Measurements from ENCODE around the gene DDR1. TPM values are rescaled to one million over a fixed set of nuclear protein-coding genes. Genes with fewer than 3 reads are reported as not detected.

Gene DDR1
- total RNA-seq, 2 donors from 2014 or later = 3.0 to 19.5 TPM

DNA sequence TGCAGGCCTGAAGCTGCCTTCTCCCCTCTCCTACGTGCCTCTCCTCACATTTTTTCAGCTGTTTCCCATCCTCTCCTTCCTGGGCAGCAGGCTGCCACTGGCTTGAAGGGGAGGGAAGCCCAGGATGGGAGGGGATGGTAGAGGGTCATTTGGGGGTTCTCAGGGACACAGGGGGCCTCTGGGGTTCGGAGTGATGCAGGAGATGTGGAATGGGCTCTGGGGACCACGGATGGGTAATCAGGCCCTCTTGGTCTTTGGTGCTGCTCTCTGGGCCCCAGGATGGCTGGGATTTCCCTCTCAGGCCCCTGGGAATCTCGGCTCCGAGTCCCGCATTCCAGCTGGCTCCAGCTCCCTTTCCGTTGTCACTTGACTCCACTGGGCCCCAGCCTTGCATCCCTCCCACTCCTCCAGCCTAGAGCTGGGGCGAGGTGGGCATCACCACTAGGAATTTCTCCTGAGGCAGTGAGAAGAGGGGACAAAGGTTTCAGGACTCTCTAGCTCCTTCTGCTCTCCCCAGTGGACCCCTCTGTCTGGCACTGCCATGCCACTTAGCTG, 2.0 kb upstream of the DDR1 start:
- Mint-ChIP-seq H3K27me3 (no peaks in the 10 kb centered on the region), H3K9me3 (no peaks in the 10 kb centered on the region), H3K4me1 (peaks cover 43% of the 10 kb centered on the region), H3K4me3 (no peak overlapping the region), H3K27ac (peak overlapping the region; percentile 48), H3K36me3 (ENCODE audit: low read depth) (no peaks in the 10 kb centered on the region)
- no peak for ATAC-seq (replicated peaks)

DNA sequence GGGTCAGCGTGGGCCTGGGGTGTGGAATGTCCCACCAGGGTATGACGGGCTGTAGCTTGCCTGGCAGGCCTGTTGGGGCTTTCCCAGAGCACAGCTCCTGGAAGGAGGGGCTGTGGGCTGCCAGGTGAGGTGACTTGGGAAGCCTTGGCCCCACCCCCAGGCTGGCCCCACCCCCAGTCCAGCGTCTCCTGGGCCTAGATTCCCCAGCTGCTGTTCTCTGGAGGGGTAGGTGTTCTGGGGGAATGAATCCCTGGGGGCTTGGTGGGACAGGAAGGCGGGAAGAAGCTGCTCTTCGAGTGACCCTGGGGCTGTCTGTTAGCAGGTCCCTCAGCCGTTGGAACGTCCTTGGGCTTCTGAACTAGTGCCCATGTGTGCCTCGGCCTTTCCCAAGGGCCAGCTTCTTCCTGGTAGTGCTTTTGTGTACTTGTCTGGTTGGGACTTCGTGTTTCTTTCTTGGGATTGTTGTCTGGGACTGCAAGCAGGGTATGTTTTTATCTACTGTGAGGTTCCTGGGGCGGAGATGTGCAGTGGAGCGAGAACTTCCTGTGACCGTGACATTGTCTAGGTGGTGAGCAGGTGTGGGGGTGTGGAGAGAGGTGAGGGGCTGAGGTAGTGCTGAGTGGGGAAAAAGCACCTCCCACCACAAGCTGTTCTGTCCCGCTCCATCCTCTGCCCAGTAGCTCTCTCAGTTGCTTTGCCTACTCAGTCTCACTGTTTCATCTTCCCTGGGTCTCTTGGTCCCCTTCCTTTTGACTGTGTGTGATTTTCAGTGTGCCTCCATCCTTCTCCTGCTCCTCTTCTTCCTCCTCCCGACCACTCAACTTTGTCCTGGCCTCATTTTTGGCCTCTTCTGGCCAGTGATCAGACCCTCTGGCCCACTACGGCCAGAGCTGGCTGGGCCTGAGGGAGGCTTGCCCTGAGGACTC, 1.3 kb upstream of the DDR1 start:
- Mint-ChIP-seq H3K4me3 (peak overlapping the region; percentile 68), H3K36me3 (ENCODE audit: low read depth) (no peaks in the 10 kb centered on the region), H3K9me3 (no peaks in the 10 kb centered on the region), H3K27me3 (no peaks in the 10 kb centered on the region), H3K4me1 (peaks cover 36% of the 10 kb centered on the region), H3K27ac (peak overlapping the region; percentile 51)
- no peak for ATAC-seq (replicated peaks)

GRCh38 chr6:30884521-30885480, 482 bp downstream of the DDR1 start:
- Mint-ChIP-seq H3K27me3 (no peaks in the 10 kb centered on the region), H3K27ac (peak overlapping the region; percentile 35), H3K9me3 (no peaks in the 10 kb centered on the region), H3K36me3 (ENCODE audit: low read depth) (peaks cover 2% of the 10 kb centered on the region), H3K4me1 (peaks cover 36% of the 10 kb centered on the region), H3K4me3 (peak overlapping the region; percentile 75)
- ATAC-seq (replicated peaks) = peak; percentile 78

- peaks cover 36% of the 10 kb centered on the region for H3K4me1 Mint-ChIP-seq
- ATAC-seq (replicated peaks) = no peak
- no peaks in the 10 kb centered on the region for H3K9me3 Mint-ChIP-seq
- H3K27me3 Mint-ChIP-seq = no peaks in the 10 kb centered on the region
- peaks cover 5% of the 10 kb centered on the region for H3K36me3 Mint-ChIP-seq (ENCODE audit: low read depth)
- H3K27ac Mint-ChIP-seq = peak overlapping the region; percentile 35
- peak overlapping the region; percentile 75 for H3K4me3 Mint-ChIP-seq
Observed at GRCh38 chr6:30885481-30885998, 1.2 kb downstream of the DDR1 start.

- peaks cover 5% of the 10 kb centered on the region for H3K36me3 Mint-ChIP-seq (ENCODE audit: low read depth)
- H3K27ac Mint-ChIP-seq = peak overlapping the region; percentile 35
- no peaks in the 10 kb centered on the region for H3K27me3 Mint-ChIP-seq
- peaks cover 35% of the 10 kb centered on the region for H3K4me1 Mint-ChIP-seq
- ATAC-seq (replicated peaks) = peak; percentile 35
- H3K4me3 Mint-ChIP-seq = peak overlapping the region; percentile 75
- H3K9me3 Mint-ChIP-seq = no peaks in the 10 kb centered on the region
Observed at GRCh38 chr6:30885999-30886896, 1.9 kb downstream of the DDR1 start.

GRCh38 chr6:30886897-30887255, 2.6 kb downstream of the DDR1 start:
- ATAC-seq (replicated peaks) = no peak
- H3K4me3 Mint-ChIP-seq = peak overlapping the region; percentile 75
- peaks cover 5% of the 10 kb centered on the region for H3K36me3 Mint-ChIP-seq (ENCODE audit: low read depth)
- peaks cover 29% of the 10 kb centered on the region for H3K4me1 Mint-ChIP-seq
- H3K27ac Mint-ChIP-seq = no peak overlapping the region
- no peaks in the 10 kb centered on the region for H3K9me3 Mint-ChIP-seq
- no peaks in the 10 kb centered on the region for H3K27me3 Mint-ChIP-seq

GRCh38 chr6:30887901-30888815, 3.8 kb downstream of the DDR1 start:
- no peak overlapping the region for H3K4me3 Mint-ChIP-seq
- no peaks in the 10 kb centered on the region for H3K27me3 Mint-ChIP-seq
- H3K4me1 Mint-ChIP-seq = peaks cover 23% of the 10 kb centered on the region
- no peaks in the 10 kb centered on the region for H3K9me3 Mint-ChIP-seq
- H3K36me3 Mint-ChIP-seq (ENCODE audit: low read depth) = peaks cover 5% of the 10 kb centered on the region
- ATAC-seq (replicated peaks) = no peak
- no peak overlapping the region for H3K27ac Mint-ChIP-seq

DNA sequence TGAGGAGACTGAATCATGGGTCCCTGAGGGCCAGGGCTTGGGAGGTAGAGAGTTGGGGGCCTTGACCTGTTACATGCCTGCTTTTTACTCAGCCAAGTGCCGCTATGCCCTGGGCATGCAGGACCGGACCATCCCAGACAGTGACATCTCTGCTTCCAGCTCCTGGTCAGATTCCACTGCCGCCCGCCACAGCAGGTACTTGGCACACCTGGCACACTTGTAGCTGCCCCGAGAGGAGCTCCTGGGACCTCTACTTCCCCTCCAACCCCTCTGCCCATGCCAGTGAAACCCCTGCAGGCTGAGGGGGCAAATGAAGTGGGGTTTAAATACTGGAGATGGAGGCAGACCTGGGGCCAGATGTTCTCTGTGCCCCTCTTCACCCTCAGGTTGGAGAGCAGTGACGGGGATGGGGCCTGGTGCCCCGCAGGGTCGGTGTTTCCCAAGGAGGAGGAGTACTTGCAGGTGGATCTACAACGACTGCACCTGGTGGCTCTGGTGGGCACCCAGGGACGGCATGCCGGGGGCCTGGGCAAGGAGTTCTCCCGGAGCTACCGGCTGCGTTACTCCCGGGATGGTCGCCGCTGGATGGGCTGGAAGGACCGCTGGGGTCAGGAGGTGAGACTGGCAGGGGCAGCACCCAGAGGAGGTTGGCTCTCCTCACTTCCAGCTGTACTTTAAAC, 4.6 kb downstream of the DDR1 start:
- Mint-ChIP-seq H3K27ac (no peak overlapping the region), H3K36me3 (ENCODE audit: low read depth) (peaks cover 5% of the 10 kb centered on the region), H3K4me1 (peaks cover 19% of the 10 kb centered on the region), H3K4me3 (no peak overlapping the region), H3K9me3 (no peaks in the 10 kb centered on the region), H3K27me3 (no peaks in the 10 kb centered on the region)
- no peak for ATAC-seq (replicated peaks)

- ATAC-seq (replicated peaks) = no peak
- Mint-ChIP-seq H3K36me3 (ENCODE audit: low read depth) (peaks cover 5% of the 10 kb centered on the region), H3K4me1 (peaks cover 19% of the 10 kb centered on the region), H3K4me3 (no peak overlapping the region), H3K9me3 (no peaks in the 10 kb centered on the region), H3K27me3 (no peaks in the 10 kb centered on the region), H3K27ac (peak overlapping the region; percentile 67)
Observed at GRCh38 chr6:30889496-30889885, 5.2 kb downstream of the DDR1 start.

- Mint-ChIP-seq H3K9me3 (no peaks in the 10 kb centered on the region), H3K4me3 (no peak overlapping the region), H3K36me3 (ENCODE audit: low read depth) (peaks cover 5% of the 10 kb centered on the region), H3K27ac (peak overlapping the region; percentile 67), H3K27me3 (no peaks in the 10 kb centered on the region), H3K4me1 (peaks cover 19% of the 10 kb centered on the region)
- ATAC-seq (replicated peaks) = no peak
Observed at GRCh38 chr6:30889921-30890645, 5.8 kb downstream of the DDR1 start.

DNA sequence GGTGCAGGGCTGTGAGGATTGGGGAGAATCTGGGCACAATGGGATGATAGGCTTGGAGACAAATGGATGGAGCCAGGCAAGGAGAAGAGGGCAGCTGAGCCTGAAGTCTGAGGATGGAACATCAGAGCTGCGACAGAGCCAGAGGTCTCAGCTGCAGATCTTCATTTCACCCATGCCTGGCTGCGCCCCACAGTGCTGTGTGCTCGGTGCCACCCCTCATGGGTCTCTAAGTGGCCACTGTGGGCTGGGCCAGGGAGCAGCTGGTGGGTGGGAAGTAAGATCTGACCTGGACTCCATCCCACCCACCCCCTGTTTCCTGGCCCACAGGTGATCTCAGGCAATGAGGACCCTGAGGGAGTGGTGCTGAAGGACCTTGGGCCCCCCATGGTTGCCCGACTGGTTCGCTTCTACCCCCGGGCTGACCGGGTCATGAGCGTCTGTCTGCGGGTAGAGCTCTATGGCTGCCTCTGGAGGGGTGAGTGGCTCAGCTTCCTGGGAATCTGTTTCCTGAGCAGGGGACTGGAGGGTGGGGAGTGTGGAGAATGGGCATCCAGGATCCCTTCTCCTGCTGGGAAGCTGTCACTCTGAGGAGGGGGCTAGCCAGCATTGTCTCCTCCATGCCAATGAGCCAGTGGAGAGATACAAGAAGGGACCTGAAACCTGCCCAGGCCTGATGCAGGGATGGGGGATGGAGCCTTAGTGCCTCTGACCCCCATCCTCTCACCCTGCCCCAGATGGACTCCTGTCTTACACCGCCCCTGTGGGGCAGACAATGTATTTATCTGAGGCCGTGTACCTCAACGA, 6.5 kb downstream of the DDR1 start:
- no peaks in the 10 kb centered on the region for H3K27me3 Mint-ChIP-seq
- no peak for ATAC-seq (replicated peaks)

More for the DNA sequence above, 6.5 kb downstream of the DDR1 start:
- no peaks in the 10 kb centered on the region for H3K9me3 Mint-ChIP-seq
- H3K4me3 Mint-ChIP-seq = no peak overlapping the region
- H3K4me1 Mint-ChIP-seq = peaks cover 12% of the 10 kb centered on the region
- H3K27ac Mint-ChIP-seq = no peak overlapping the region
- H3K36me3 Mint-ChIP-seq (ENCODE audit: low read depth) = peaks cover 5% of the 10 kb centered on the region
